Activated CD4-positive, alpha-beta T cell treated with anti-CD3 and anti-CD28 coated beads, Interleukin-2, amount 10 ng/mL, durations not matched to agents 24 days and 14 days (primary cell): Measurements from ENCODE around the gene ANTXR1. TPM values are rescaled to one million over a fixed set of nuclear protein-coding genes. Genes with fewer than 3 reads are reported as not detected.

Source experiments
- DNase-seq: peaks from one replicate; pipeline ENCODE4 v3.0.0; 2022
- H3K27ac Mint-ChIP-seq: one replicate; pipeline ENCODE4 v1.8.0; 2022; ENCODE audit warnings: mild to moderate bottlenecking, mixed read lengths
- H3K27me3 Mint-ChIP-seq: one replicate; pipeline ENCODE4 v1.8.0; 2022; ENCODE audit warnings: mixed read lengths
- H3K36me3 Mint-ChIP-seq: one replicate; pipeline ENCODE4 v1.8.0; 2022; ENCODE audit warnings: low read depth, mild to moderate bottlenecking, mixed read lengths
- H3K4me1 Mint-ChIP-seq: one replicate; pipeline ENCODE4 v1.8.0; 2021; ENCODE audit warnings: mixed read lengths
- H3K4me3 Mint-ChIP-seq: one replicate; pipeline ENCODE4 v1.8.0; 2022; ENCODE audit warnings: mild to moderate bottlenecking, moderate library complexity, mixed read lengths
- H3K9me3 Mint-ChIP-seq: one replicate; pipeline ENCODE4 v1.8.0; 2021; ENCODE audit warnings: mixed read lengths
- intact Hi-C: fragments of 100-400 bp; cut with micrococcal nuclease; formaldehyde crosslinking; loops from one replicate; pipeline ENCODE4 v1.15.1; 2023
- total RNA-seq: library from RNA; stranded (reverse); gene quantifications from 2 replicates; pipeline ENCODE4 v1.2.3, GENCODE V29; 2022

ANTXR1 gene
- total RNA-seq, 1 donor from 2014 or later, result not detected

DNA sequence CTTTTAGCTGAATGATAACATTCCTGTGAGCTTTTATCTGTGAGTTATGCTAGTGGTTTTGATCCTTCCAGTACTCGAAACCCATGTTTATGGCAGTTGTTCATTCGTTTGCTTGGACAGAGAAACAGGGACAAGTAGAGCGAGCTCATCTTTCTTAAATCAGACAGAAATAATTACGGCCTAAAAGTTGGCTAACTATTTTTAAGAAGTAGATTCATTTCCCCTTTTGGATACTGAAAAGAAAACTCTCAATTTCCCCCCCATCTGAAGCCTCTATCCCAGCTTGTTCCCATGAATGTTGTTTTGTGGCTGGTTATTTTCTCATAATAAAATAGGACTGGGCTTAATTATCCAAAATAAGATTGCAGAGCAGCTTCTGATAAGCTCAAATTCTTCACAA lies 67.1 kb downstream of the ANTXR1 start:
- H3K27ac Mint-ChIP-seq, result no peak overlapping the region
- peaks cover 42% of the 10 kb centered on the region for H3K27me3 Mint-ChIP-seq
- H3K9me3 Mint-ChIP-seq, result no peaks in the 10 kb centered on the region
- H3K36me3 Mint-ChIP-seq, result no peaks in the 10 kb centered on the region
- no peak for DNase-seq
- H3K4me1 Mint-ChIP-seq, result peaks cover 2% of the 10 kb centered on the region
- intact Hi-C loops, result no loop called here
- no peak overlapping the region for H3K4me3 Mint-ChIP-seq

GRCh38 chr2:69081001-69081580 lies 68.1 kb downstream of the ANTXR1 start:
- Mint-ChIP-seq H3K36me3 (no peaks in the 10 kb centered on the region), H3K4me1 (peaks cover 2% of the 10 kb centered on the region), H3K9me3 (no peaks in the 10 kb centered on the region), H3K4me3 (no peak overlapping the region), H3K27me3 (peaks cover 40% of the 10 kb centered on the region), H3K27ac (no peak overlapping the region)
- DNase-seq, result no peak
- intact Hi-C loops, result no loop called here

GRCh38 chr2:69081757-69082156 lies 68.8 kb downstream of the ANTXR1 start:
- H3K4me1 Mint-ChIP-seq, result peaks cover 2% of the 10 kb centered on the region
- no peak overlapping the region for H3K27ac Mint-ChIP-seq
- intact Hi-C loops, result no loop called here
- H3K4me3 Mint-ChIP-seq, result no peak overlapping the region
- no peaks in the 10 kb centered on the region for H3K9me3 Mint-ChIP-seq
- peaks cover 43% of the 10 kb centered on the region for H3K27me3 Mint-ChIP-seq
- no peak for DNase-seq
- no peaks in the 10 kb centered on the region for H3K36me3 Mint-ChIP-seq

- Mint-ChIP-seq H3K36me3 (no peaks in the 10 kb centered on the region), H3K27ac (no peak overlapping the region), H3K27me3 (peaks cover 43% of the 10 kb centered on the region), H3K4me1 (peaks cover 2% of the 10 kb centered on the region), H3K9me3 (no peaks in the 10 kb centered on the region), H3K4me3 (no peak overlapping the region)
- intact Hi-C loops, result no loop called here
- DNase-seq, result no peak
Observed at GRCh38 chr2:69082430-69082997, 69.5 kb downstream of the ANTXR1 start.

DNA sequence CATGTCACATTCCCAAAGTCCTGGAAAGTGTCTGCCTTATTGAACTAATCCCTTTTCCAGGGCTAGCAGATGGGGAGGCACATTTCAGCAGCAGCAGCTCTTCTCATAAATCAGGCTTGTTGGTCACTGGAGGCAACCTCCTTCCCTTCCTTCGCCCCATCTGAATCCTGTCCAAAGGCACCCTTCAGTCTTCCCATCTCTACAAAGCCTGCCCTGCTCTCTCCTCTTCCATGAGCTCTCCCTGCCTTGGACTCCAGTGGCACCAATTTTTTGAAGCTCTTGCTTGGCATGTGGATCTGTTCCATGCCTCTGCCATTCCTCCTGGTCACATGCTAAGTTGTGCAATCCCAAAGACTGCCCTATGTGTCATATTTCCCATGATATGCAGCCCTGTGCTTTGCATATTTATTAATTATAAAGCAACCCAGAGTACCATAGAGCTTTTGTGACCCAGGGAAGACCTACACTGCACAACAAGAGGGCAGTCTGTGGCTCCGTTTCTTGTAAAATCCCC lies 70.3 kb downstream of the ANTXR1 start:
- no peaks in the 10 kb centered on the region for H3K9me3 Mint-ChIP-seq
- H3K4me3 Mint-ChIP-seq, result no peak overlapping the region
- DNase-seq, result no peak
- no peaks in the 10 kb centered on the region for H3K36me3 Mint-ChIP-seq
- intact Hi-C loops, result no loop called here
- no peak overlapping the region for H3K27ac Mint-ChIP-seq
- peaks cover 44% of the 10 kb centered on the region for H3K27me3 Mint-ChIP-seq
- peaks cover 2% of the 10 kb centered on the region for H3K4me1 Mint-ChIP-seq

DNA sequence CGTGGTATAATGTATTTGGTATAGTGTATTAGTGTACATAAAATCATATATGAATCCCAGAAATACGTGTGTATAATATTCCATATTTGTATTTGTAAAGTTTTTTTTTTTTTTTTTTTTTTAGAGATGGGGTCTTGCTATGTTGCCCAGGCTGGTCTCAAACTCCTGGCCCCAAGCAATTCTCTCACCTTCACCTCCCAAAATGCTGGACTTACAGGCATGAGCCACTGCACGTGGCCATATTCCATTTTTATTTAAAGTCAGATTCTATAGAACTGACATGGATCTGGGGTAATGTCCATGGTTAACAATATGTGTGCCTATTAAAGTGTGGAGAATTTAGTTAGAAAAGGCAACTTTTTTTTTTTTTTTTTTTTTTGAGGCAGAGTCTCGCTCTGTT lies 71.5 kb downstream of the ANTXR1 start:
- H3K9me3 Mint-ChIP-seq, result no peaks in the 10 kb centered on the region
- peaks cover 46% of the 10 kb centered on the region for H3K27me3 Mint-ChIP-seq
- no peak overlapping the region for H3K4me3 Mint-ChIP-seq
- no peak for DNase-seq
- H3K4me1 Mint-ChIP-seq, result peaks cover 2% of the 10 kb centered on the region
- intact Hi-C loops, result no loop called here
- no peak overlapping the region for H3K27ac Mint-ChIP-seq
- H3K36me3 Mint-ChIP-seq, result no peaks in the 10 kb centered on the region

DNA sequence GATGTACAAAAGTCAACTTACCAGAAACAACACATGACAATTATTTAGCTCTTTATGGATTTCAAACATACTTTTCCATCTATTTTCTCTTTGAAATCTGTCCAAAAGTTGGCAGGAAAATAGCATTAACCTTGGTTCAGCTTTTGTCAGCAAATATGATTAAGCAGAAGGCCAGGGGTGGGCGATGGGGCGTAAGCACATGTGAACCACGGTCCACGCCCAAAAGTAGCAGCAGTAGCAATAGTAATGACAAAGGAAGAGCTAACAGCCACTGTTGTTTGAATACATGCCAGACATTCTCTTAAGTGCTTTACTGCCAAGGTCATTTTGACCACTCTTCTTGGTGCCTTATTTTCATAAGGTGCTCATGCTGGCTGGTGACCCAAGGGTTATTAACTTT lies 73.5 kb downstream of the ANTXR1 start:
- no peak overlapping the region for H3K27ac Mint-ChIP-seq
- peaks cover 2% of the 10 kb centered on the region for H3K4me1 Mint-ChIP-seq
- intact Hi-C loops, result no loop called here
- no peak overlapping the region for H3K4me3 Mint-ChIP-seq
- H3K27me3 Mint-ChIP-seq, result peaks cover 41% of the 10 kb centered on the region
- no peaks in the 10 kb centered on the region for H3K9me3 Mint-ChIP-seq
- no peak for DNase-seq
- H3K36me3 Mint-ChIP-seq, result no peaks in the 10 kb centered on the region

- Mint-ChIP-seq H3K4me1 (no peaks in the 10 kb centered on the region), H3K27me3 (peaks cover 39% of the 10 kb centered on the region), H3K36me3 (no peaks in the 10 kb centered on the region)
Observed at GRCh38 chr2:69087211-69087911, 74.4 kb downstream of the ANTXR1 start.

GRCh38 chr2:69087912-69088240 lies 74.9 kb downstream of the ANTXR1 start:
- Mint-ChIP-seq H3K27ac (no peak overlapping the region), H3K27me3 (peaks cover 39% of the 10 kb centered on the region), H3K36me3 (no peaks in the 10 kb centered on the region), H3K4me1 (no peaks in the 10 kb centered on the region), H3K9me3 (no peaks in the 10 kb centered on the region), H3K4me3 (no peak overlapping the region)
- intact Hi-C loops, result no loop called here
- no peak for DNase-seq

More at GRCh38 chr2:69087211-69087911, 74.4 kb downstream of the ANTXR1 start:
- intact Hi-C loops, result no loop called here
- Mint-ChIP-seq H3K27ac (no peak overlapping the region), H3K4me3 (no peak overlapping the region), H3K9me3 (no peaks in the 10 kb centered on the region)
- no peak for DNase-seq

GRCh38 chr2:69088466-69088865 lies 75.5 kb downstream of the ANTXR1 start:
- no peaks in the 10 kb centered on the region for H3K36me3 Mint-ChIP-seq
- DNase-seq, result no peak
- H3K27me3 Mint-ChIP-seq, result peaks cover 38% of the 10 kb centered on the region
- H3K4me1 Mint-ChIP-seq, result no peaks in the 10 kb centered on the region
- no peak overlapping the region for H3K27ac Mint-ChIP-seq
- intact Hi-C loops, result no loop called here
- no peak overlapping the region for H3K4me3 Mint-ChIP-seq
- H3K9me3 Mint-ChIP-seq, result no peaks in the 10 kb centered on the region

GRCh38 chr2:69089266-69089665 lies 76.3 kb downstream of the ANTXR1 start:
- DNase-seq, result no peak
- Mint-ChIP-seq H3K27me3 (peaks cover 39% of the 10 kb centered on the region), H3K27ac (no peak overlapping the region), H3K9me3 (no peaks in the 10 kb centered on the region), H3K36me3 (no peaks in the 10 kb centered on the region), H3K4me1 (no peaks in the 10 kb centered on the region), H3K4me3 (no peak overlapping the region)
- intact Hi-C loops, result no loop called here

GRCh38 chr2:69089998-69090397 lies 77.0 kb downstream of the ANTXR1 start:
- Mint-ChIP-seq H3K36me3 (no peaks in the 10 kb centered on the region), H3K4me1 (no peaks in the 10 kb centered on the region), H3K27ac (no peak overlapping the region), H3K27me3 (peaks cover 42% of the 10 kb centered on the region), H3K9me3 (no peaks in the 10 kb centered on the region), H3K4me3 (no peak overlapping the region)
- intact Hi-C loops, result no loop called here
- no peak for DNase-seq

DNA sequence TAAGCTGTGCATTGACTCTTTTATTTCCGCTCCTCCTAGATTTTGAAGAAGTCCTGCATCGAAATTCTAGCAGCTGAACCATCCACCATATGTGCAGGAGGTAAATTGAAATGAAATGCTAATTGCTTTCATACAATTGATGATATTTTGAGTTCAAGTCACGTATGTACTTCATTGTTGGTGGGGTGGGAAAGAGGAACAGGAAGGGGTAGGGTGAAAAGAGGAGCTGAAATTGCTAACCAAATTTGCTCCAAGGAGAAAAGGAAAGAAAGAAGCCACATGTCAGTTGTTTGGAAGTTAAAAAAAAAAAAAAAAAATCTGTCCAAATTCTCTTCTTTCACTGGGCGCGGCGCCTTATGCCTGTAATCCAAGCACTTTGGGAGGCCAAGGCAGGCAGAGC lies 77.8 kb downstream of the ANTXR1 start:
- DNase-seq, result no peak
- no peaks in the 10 kb centered on the region for H3K36me3 Mint-ChIP-seq
- no peaks in the 10 kb centered on the region for H3K9me3 Mint-ChIP-seq
- intact Hi-C loops, result no loop called here
- H3K27me3 Mint-ChIP-seq, result peaks cover 43% of the 10 kb centered on the region
- no peak overlapping the region for H3K27ac Mint-ChIP-seq
- H3K4me3 Mint-ChIP-seq, result no peak overlapping the region
- no peaks in the 10 kb centered on the region for H3K4me1 Mint-ChIP-seq

DNA sequence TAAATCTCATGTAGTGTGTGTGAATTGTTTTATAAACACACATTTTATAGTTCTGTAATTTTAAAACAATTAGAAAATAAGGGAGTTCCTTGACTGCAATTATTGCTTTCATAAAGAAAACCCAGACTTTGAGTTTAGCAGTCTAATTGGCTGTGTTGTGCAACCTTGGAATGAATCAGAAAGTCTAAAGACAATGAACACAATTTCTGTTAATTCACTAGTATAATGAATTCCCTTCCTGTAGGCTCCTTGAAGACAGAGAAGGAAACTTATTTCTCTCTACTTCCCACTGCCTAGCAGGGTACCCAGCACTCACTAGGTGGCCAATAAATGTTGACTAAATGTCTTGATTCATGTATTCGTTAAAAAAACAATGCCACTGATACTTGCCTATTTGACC lies 79.9 kb downstream of the ANTXR1 start:
- H3K36me3 Mint-ChIP-seq, result no peaks in the 10 kb centered on the region
- intact Hi-C loops, result no loop called here
- no peak for DNase-seq
- H3K9me3 Mint-ChIP-seq, result no peaks in the 10 kb centered on the region
- H3K4me3 Mint-ChIP-seq, result no peak overlapping the region
- H3K27ac Mint-ChIP-seq, result no peak overlapping the region
- H3K27me3 Mint-ChIP-seq, result peaks cover 34% of the 10 kb centered on the region
- H3K4me1 Mint-ChIP-seq, result no peaks in the 10 kb centered on the region
